ENCODE data around the gene OTOGL.

The OTOGL gene

GRCh38 chr12:80377140-80377794 lies 277.9 kb downstream of the OTOGL start:
- no peak for DNase-seq

- no peak for DNase-seq
Measured at GRCh38 chr12:80381121-80381520, 281.8 kb downstream of the OTOGL start.

- no peak for DNase-seq
Measured at GRCh38 chr12:80382254-80382653, 282.9 kb downstream of the OTOGL start.

- DNase-seq = no peak
Measured at GRCh38 chr12:80400571-80400991, 301.2 kb downstream of the OTOGL start.

- DNase-seq = no peak
Measured at GRCh38 chr12:80401191-80401590, 301.9 kb downstream of the OTOGL start.

- no peak for DNase-seq
Measured at GRCh38 chr12:80404629-80405028, 305.3 kb downstream of the OTOGL start.

GRCh38 chr12:80406253-80406652 lies 306.9 kb downstream of the OTOGL start:
- no peak for DNase-seq

GRCh38 chr12:80411787-80412186 lies 312.4 kb downstream of the OTOGL start:
- DNase-seq = no peak

- DNase-seq = no peak
Measured at GRCh38 chr12:80412343-80412953, 313.1 kb downstream of the OTOGL start.

GRCh38 chr12:80413462-80413861 lies 314.1 kb downstream of the OTOGL start:
- DNase-seq = no peak

- no peak for DNase-seq
Measured at GRCh38 chr12:80415466-80415865, 316.1 kb downstream of the OTOGL start.

GRCh38 chr12:80419644-80420043 lies 320.3 kb downstream of the OTOGL start:
- no peak for DNase-seq

- DNase-seq = no peak
Measured at GRCh38 chr12:80420075-80420474, 320.7 kb downstream of the OTOGL start.

- no peak for DNase-seq
Measured at GRCh38 chr12:80422550-80422949, 323.2 kb downstream of the OTOGL start.

Data from effector CD4-positive, alpha-beta T cell (primary cell).